Mononuclear cell (primary cell): Measurements from ENCODE around the gene NR2F6. TPM values are rescaled to one million over a fixed set of nuclear protein-coding genes. Genes with fewer than 3 reads are reported as not detected.

ENCODE experiments used
- H3K27me3 ChIP-seq: 2 replicates; pipeline ENCODE4 v1.6.0; 2011; ENCODE audit warnings: low read length, control low read depth; ENCODE audit not compliant: insufficient read depth
- H3K4me1 ChIP-seq: 2 replicates; pipeline ENCODE4 v1.5.1; 2011; ENCODE audit warnings: mild to moderate bottlenecking, low read length, control low read depth; ENCODE audit not compliant: insufficient read depth
- H3K4me3 ChIP-seq: 2 replicates; pipeline ENCODE4 v1.5.1; 2011; ENCODE audit warnings: mild to moderate bottlenecking, low read length, moderate library complexity
- H3K9me3 ChIP-seq: 2 replicates; pipeline ENCODE4 v1.5.1; 2011; ENCODE audit warnings: low read depth, mild to moderate bottlenecking, control low read depth, low read length
- total RNA-seq: library from RNA; depleted of rRNA; stranded (reverse); fragments of >200 nt; gene quantifications from one replicate; pipeline ENCODE4 v1.2.3, GENCODE V29; 2012

NR2F6 gene
- 2.1 TPM for total RNA-seq

GRCh38 chr19:17245535-17245984, at the start of gene NR2F6:
NR2F6 (minus strand) TSS chr19:17245919; CDS start chr19:17245220, 699 bp downstream.
- Histone ChIP-seq H3K4me3 (peak within 1 kb of the TSS; percentile 36), H3K9me3 (no peaks in the 10 kb centered on the region), H3K27me3 (no peaks in the 10 kb centered on the region), H3K4me1 (peaks cover 18% of the 10 kb centered on the region)

GRCh38 chr19:17294051-17294891, 48.6 kb upstream of the NR2F6 start:
- no peak overlapping the region for H3K4me3 ChIP-seq
- H3K27me3 ChIP-seq = no peaks in the 10 kb centered on the region
- H3K4me1 ChIP-seq = peaks cover 11% of the 10 kb centered on the region
- H3K9me3 ChIP-seq = no peaks in the 10 kb centered on the region

- no peaks in the 10 kb centered on the region for H3K27me3 ChIP-seq
- H3K4me3 ChIP-seq = no peak overlapping the region
- no peaks in the 10 kb centered on the region for H3K9me3 ChIP-seq
- H3K4me1 ChIP-seq = peaks cover 11% of the 10 kb centered on the region
Observed at GRCh38 chr19:17293605-17294004, 47.9 kb upstream of the NR2F6 start.

- peaks cover 11% of the 10 kb centered on the region for H3K4me1 ChIP-seq
- H3K4me3 ChIP-seq = peak overlapping the region; percentile 47
- H3K9me3 ChIP-seq = no peaks in the 10 kb centered on the region
- no peaks in the 10 kb centered on the region for H3K27me3 ChIP-seq
Observed at GRCh38 chr19:17292301-17293074, 46.8 kb upstream of the NR2F6 start.

- H3K9me3 ChIP-seq = no peaks in the 10 kb centered on the region
- no peak overlapping the region for H3K4me3 ChIP-seq
Observed at GRCh38 chr19:17289489-17289888, 43.8 kb upstream of the NR2F6 start.

GRCh38 chr19:17286752-17287151, 41.0 kb upstream of the NR2F6 start:
- H3K4me3 ChIP-seq = no peak overlapping the region
- H3K4me1 ChIP-seq = peaks cover 13% of the 10 kb centered on the region
- no peaks in the 10 kb centered on the region for H3K27me3 ChIP-seq
- no peaks in the 10 kb centered on the region for H3K9me3 ChIP-seq

More at GRCh38 chr19:17289489-17289888, 43.8 kb upstream of the NR2F6 start:
- Histone ChIP-seq H3K27me3 (no peaks in the 10 kb centered on the region), H3K4me1 (peaks cover 11% of the 10 kb centered on the region)

- H3K27me3 ChIP-seq = no peaks in the 10 kb centered on the region
- H3K4me3 ChIP-seq = no peak overlapping the region
- H3K9me3 ChIP-seq = no peaks in the 10 kb centered on the region
- peaks cover 18% of the 10 kb centered on the region for H3K4me1 ChIP-seq
Observed at GRCh38 chr19:17286263-17286662, 40.5 kb upstream of the NR2F6 start.

GRCh38 chr19:17285415-17286135, 39.9 kb upstream of the NR2F6 start:
- no peaks in the 10 kb centered on the region for H3K27me3 ChIP-seq
- H3K9me3 ChIP-seq = no peaks in the 10 kb centered on the region
- H3K4me3 ChIP-seq = no peak overlapping the region
- H3K4me1 ChIP-seq = peaks cover 23% of the 10 kb centered on the region

GRCh38 chr19:17283504-17283996, 37.8 kb upstream of the NR2F6 start:
- Histone ChIP-seq H3K4me3 (no peak overlapping the region), H3K9me3 (no peaks in the 10 kb centered on the region), H3K4me1 (peaks cover 23% of the 10 kb centered on the region), H3K27me3 (no peaks in the 10 kb centered on the region)

GRCh38 chr19:17282488-17283125, 36.9 kb upstream of the NR2F6 start:
- no peaks in the 10 kb centered on the region for H3K27me3 ChIP-seq
- peaks cover 23% of the 10 kb centered on the region for H3K4me1 ChIP-seq
- H3K9me3 ChIP-seq = no peaks in the 10 kb centered on the region
- peak overlapping the region; percentile 44 for H3K4me3 ChIP-seq

- H3K4me3 ChIP-seq = peak within 1 kb of the TSS; percentile 44
- peaks cover 23% of the 10 kb centered on the region for H3K4me1 ChIP-seq
- no peaks in the 10 kb centered on the region for H3K9me3 ChIP-seq
- H3K27me3 ChIP-seq = no peaks in the 10 kb centered on the region
Observed at GRCh38 chr19:17281391-17282304, 35.9 kb upstream of the NR2F6 start, which contains the start of gene ANKLE1. ANKLE1 (plus strand) TSS chr19:17281901; CDS start chr19:17281921, 20 bp downstream.

- Histone ChIP-seq H3K4me1 (peaks cover 23% of the 10 kb centered on the region), H3K4me3 (no peak overlapping the region), H3K27me3 (no peaks in the 10 kb centered on the region), H3K9me3 (no peaks in the 10 kb centered on the region)
Observed at GRCh38 chr19:17279436-17279835, 33.7 kb upstream of the NR2F6 start.

GRCh38 chr19:17275441-17276175, 29.9 kb upstream of the NR2F6 start:
- no peaks in the 10 kb centered on the region for H3K27me3 ChIP-seq
- no peaks in the 10 kb centered on the region for H3K4me1 ChIP-seq
- no peaks in the 10 kb centered on the region for H3K9me3 ChIP-seq
- no peak overlapping the region for H3K4me3 ChIP-seq
